GM12892 (cell line): ENCODE results near the gene POLA1.

Experiments used
- POLR2AphosphoS5 ChIP-seq: IDR thresholded peaks from 2 replicates; pipeline ENCODE4 v1.6.1; 2011; ENCODE audit warnings: low read depth, low read length, control low read depth
- TAF1 ChIP-seq: IDR thresholded peaks from 2 replicates; pipeline ENCODE4 v1.6.1; 2011; ENCODE audit warnings: low read depth, mild to moderate bottlenecking, control low read depth, low read length, borderline replicate concordance

DNA sequence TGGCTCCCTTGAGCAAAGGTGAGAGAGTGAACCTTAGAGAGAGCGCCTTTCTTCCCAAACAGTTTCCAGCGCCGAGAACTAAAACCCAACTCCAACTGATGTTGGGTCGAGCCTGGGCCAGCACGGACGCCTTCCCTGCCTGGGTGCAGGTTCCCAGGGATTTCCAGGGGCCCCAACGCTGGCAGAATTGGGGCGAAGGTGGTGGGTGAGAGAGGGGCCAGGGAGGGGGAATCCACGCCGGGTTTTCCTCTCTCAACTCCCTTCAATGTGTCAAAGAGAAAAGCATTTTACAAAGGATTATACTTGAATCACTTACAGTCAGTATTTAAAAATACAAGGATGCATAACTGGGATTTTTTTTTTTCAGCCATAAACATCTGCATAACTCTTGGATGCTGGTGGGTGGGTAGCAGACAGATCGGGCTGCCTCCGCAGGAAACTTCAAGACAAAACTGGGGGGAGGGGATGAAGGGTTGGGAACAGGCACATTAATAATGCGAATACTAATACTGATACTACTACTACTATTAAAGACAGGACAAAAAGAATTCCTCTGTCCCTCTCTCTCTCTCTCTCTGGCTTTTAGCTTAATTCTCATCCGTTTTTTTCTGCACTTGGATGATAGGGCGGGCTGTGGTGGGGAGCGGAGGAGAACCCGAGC, 323.4 kb downstream of the POLA1 start:
- TF ChIP-seq TAF1, result no peak
- TF ChIP-seq POLR2AphosphoS5, result no peak
